ENCODE data around the gene IRF1.

Gene IRF1

GRCh38 chr5:132478366-132478871, 12.2 kb downstream of the IRF1 start:
- no peak for TF ChIP-seq CTCF (IDR thresholded peaks at IDR 0.05; ENCODE audit: unreplicated experiment in 3 of 3)
- H3K27ac Mint-ChIP-seq, result peak overlapping the region in 2 of 3 experiments; percentile 35 to 52

GRCh38 chr5:132477784-132478365, 12.7 kb downstream of the IRF1 start:
- Mint-ChIP-seq H3K4me3 (no peak overlapping the region), H3K4me1 (peaks cover 22% of the 10 kb centered on the region), H3K9me3 (no peaks in the 10 kb centered on the region), H3K36me3 (ENCODE audit: low read depth) (peaks cover 2% of the 10 kb centered on the region), H3K27me3 (ENCODE audit: low read depth) (no peaks in the 10 kb centered on the region), H3K27ac (peak overlapping the region in 1 of 3 experiments; percentile 52)
- TF ChIP-seq CTCF (IDR thresholded peaks at IDR 0.05; ENCODE audit: unreplicated experiment in 3 of 3), result no peak

More at GRCh38 chr5:132478366-132478871, 12.2 kb downstream of the IRF1 start:
- Mint-ChIP-seq H3K4me1 (peaks cover 22% of the 10 kb centered on the region), H3K27me3 (ENCODE audit: low read depth) (no peaks in the 10 kb centered on the region), H3K36me3 (ENCODE audit: low read depth) (peaks cover 4% of the 10 kb centered on the region), H3K4me3 (no peak overlapping the region), H3K9me3 (no peaks in the 10 kb centered on the region)

- no peak overlapping the region for H3K4me3 Mint-ChIP-seq
- H3K27ac Mint-ChIP-seq, result no peak overlapping the region
- no peaks in the 10 kb centered on the region for H3K9me3 Mint-ChIP-seq
- TF ChIP-seq CTCF (IDR thresholded peaks at IDR 0.05; ENCODE audit: unreplicated experiment in 3 of 3), result no peak
- H3K27me3 Mint-ChIP-seq (ENCODE audit: low read depth), result no peaks in the 10 kb centered on the region
- peaks cover 22% of the 10 kb centered on the region for H3K4me1 Mint-ChIP-seq
- H3K36me3 Mint-ChIP-seq (ENCODE audit: low read depth), result no peaks in the 10 kb centered on the region
Measured at GRCh38 chr5:132476876-132477781, 13.4 kb downstream of the IRF1 start.

- Mint-ChIP-seq H3K4me1 (peaks cover 22% of the 10 kb centered on the region), H3K4me3 (no peak overlapping the region), H3K27me3 (ENCODE audit: low read depth) (no peaks in the 10 kb centered on the region), H3K36me3 (ENCODE audit: low read depth) (no peaks in the 10 kb centered on the region), H3K9me3 (no peaks in the 10 kb centered on the region), H3K27ac (peak overlapping the region; percentile 39 to 76 (median 63))
- TF ChIP-seq CTCF (IDR thresholded peaks at IDR 0.05; ENCODE audit: unreplicated experiment in 3 of 3), result no peak
Measured at GRCh38 chr5:132475987-132476875, 14.3 kb downstream of the IRF1 start.

GRCh38 chr5:132475497-132475882, 15.1 kb downstream of the IRF1 start:
- peaks cover 26% of the 10 kb centered on the region for H3K4me1 Mint-ChIP-seq

More at GRCh38 chr5:132475497-132475882, 15.1 kb downstream of the IRF1 start:
- Mint-ChIP-seq H3K4me3 (no peak overlapping the region), H3K27me3 (ENCODE audit: low read depth) (no peaks in the 10 kb centered on the region), H3K36me3 (ENCODE audit: low read depth) (no peaks in the 10 kb centered on the region), H3K27ac (peak overlapping the region; percentile 39 to 76 (median 63)), H3K9me3 (no peaks in the 10 kb centered on the region)
- TF ChIP-seq CTCF (IDR thresholded peaks at IDR 0.05; ENCODE audit: unreplicated experiment in 3 of 3), result no peak

Measured in nephron (organoid).